Measurements from ENCODE around the gene UST.

UST gene

GRCh38 chr6:149060985-149061760, 314.3 kb downstream of the UST start:
- no peak for DNase-seq (ENCODE audit: low read depth in 2 of 2)

GRCh38 chr6:149061930-149062329, 315.1 kb downstream of the UST start:
- DNase-seq (ENCODE audit: low read depth in 2 of 2): no peak

GRCh38 chr6:149062653-149063348, 316.0 kb downstream of the UST start:
- no peak for DNase-seq (ENCODE audit: low read depth in 2 of 2)

GRCh38 chr6:149063468-149063867, 316.6 kb downstream of the UST start:
- DNase-seq (ENCODE audit: low read depth in 2 of 2): no peak

GRCh38 chr6:149064001-149064659, 317.3 kb downstream of the UST start:
- DNase-seq (ENCODE audit: low read depth in 2 of 2): no peak

- DNase-seq (ENCODE audit: low read depth in 2 of 2): no peak
Observed at GRCh38 chr6:149064660-149065015, 317.8 kb downstream of the UST start.

GRCh38 chr6:149065121-149065520, 318.3 kb downstream of the UST start:
- DNase-seq (ENCODE audit: low read depth in 2 of 2): no peak

GRCh38 chr6:149065658-149066556, 319.1 kb downstream of the UST start:
- DNase-seq (ENCODE audit: low read depth in 2 of 2): no peak

GRCh38 chr6:149071997-149072396, 325.2 kb downstream of the UST start:
- DNase-seq (ENCODE audit: low read depth in 2 of 2): no peak

- no peak for DNase-seq (ENCODE audit: low read depth in 2 of 2)
Observed at GRCh38 chr6:149074832-149075258, 328.0 kb downstream of the UST start.

GRCh38 chr6:149075616-149076354, 329.0 kb downstream of the UST start:
- DNase-seq (ENCODE audit: low read depth in 2 of 2): no peak

- no peak for DNase-seq (ENCODE audit: low read depth in 2 of 2)
Observed at GRCh38 chr6:149076355-149076734, 329.5 kb downstream of the UST start.

- DNase-seq (ENCODE audit: low read depth in 2 of 2): peak in 1 of 2 donors; percentile 19
Observed at GRCh38 chr6:149077208-149077607, 330.4 kb downstream of the UST start.

GRCh38 chr6:149078211-149078782, 331.5 kb downstream of the UST start:
- no peak for DNase-seq (ENCODE audit: low read depth in 2 of 2)

- no peak for DNase-seq (ENCODE audit: low read depth in 2 of 2)
Observed at GRCh38 chr6:149079456-149079855, 332.6 kb downstream of the UST start.

- DNase-seq (ENCODE audit: low read depth in 2 of 2): no peak
Observed at GRCh38 chr6:149079911-149080491, 333.2 kb downstream of the UST start.

GRCh38 chr6:149080511-149080910, 333.7 kb downstream of the UST start:
- no peak for DNase-seq (ENCODE audit: low read depth in 2 of 2)

- DNase-seq (ENCODE audit: low read depth in 2 of 2): no peak
Observed at GRCh38 chr6:149081281-149081680, 334.5 kb downstream of the UST start.

GRCh38 chr6:149082320-149082719, 335.5 kb downstream of the UST start:
- DNase-seq (ENCODE audit: low read depth in 2 of 2): peak; percentile 76 to 81

GRCh38 chr6:149084026-149084425, 337.2 kb downstream of the UST start:
- DNase-seq (ENCODE audit: low read depth in 2 of 2): no peak

Measured in stimulated activated CD4-positive, alpha-beta T cell treated with anti-CD3 and anti-CD28 coated beads, Interleukin-4, amount 100 ng/mL, for 48 hours (primary cell).